H1 (cell line): ENCODE measurements around the gene TDP1. TPM values are rescaled to one million over a fixed set of nuclear protein-coding genes. Genes with fewer than 3 reads are reported as not detected.

ENCODE experiments used
- CTCF ChIA-PET: fragments of 300-600 bp; sonication (Branson Sonifier 250); formaldehyde crosslinking; loops from one replicate; lab custom pipeline; 2021; ENCODE audit not compliant: partially characterized antibody; lab: Charles Lee
- POLR2A ChIA-PET: fragments of 300-600 bp; sonication (Branson Sonifier 250); formaldehyde crosslinking; loops from one replicate; lab custom pipeline; 2021; ENCODE audit warnings: inconsistent platforms; ENCODE audit not compliant: partially characterized antibody; lab: Charles Lee
- DNase-seq, 2 experiments: peaks; one replicate each; pipeline versions ENCODE4 v3.0.0 to v3.0.0-alpha.2; 2010 to 2022; ENCODE audit warnings: low spot score in 2 of 2, low read depth in 1 of 2, mixed read lengths in 1 of 2
- FAIRE-seq: peaks from 2 replicates; lab custom pipeline; 2011; peaks lifted over from hg19 to GRCh38; lab: Jason Lieb, UNC
- H2AFZ ChIP-seq: 2 replicates; pipeline ENCODE4 v1.8.1; 2012; ENCODE audit warnings: low read length, inconsistent platforms
- H2AK5ac ChIP-seq: 2 replicates; pipeline ENCODE4 v1.6.1; 2013; ENCODE audit warnings: low read depth, low read length
- H2BK120ac ChIP-seq: replicated peaks from 2 replicates; pipeline ENCODE3; 2013; ENCODE audit warnings: low read depth, low read length, inconsistent platforms
- H2BK12ac ChIP-seq: 2 replicates; pipeline ENCODE4 v1.6.1; 2013; ENCODE audit warnings: low read depth, low read length
- H2BK15ac ChIP-seq: 2 replicates; pipeline ENCODE4 v1.6.1; 2013; ENCODE audit warnings: low read length
- H2BK20ac ChIP-seq: 2 replicates; pipeline ENCODE4 v1.6.1; 2013; ENCODE audit warnings: low read length
- H2BK5ac ChIP-seq: 2 replicates; pipeline ENCODE4 v1.6.1; 2013; ENCODE audit warnings: low read depth, low read length
- H3K14ac ChIP-seq: 2 replicates; pipeline ENCODE4 v1.6.1; 2013; ENCODE audit warnings: inconsistent platforms; ENCODE audit not compliant: insufficient read length
- H3K18ac ChIP-seq: 2 replicates; pipeline ENCODE4 v1.6.1; 2013; ENCODE audit warnings: low read length; ENCODE audit errors: extremely low read depth
- H3K23ac ChIP-seq: 2 replicates; pipeline ENCODE4 v1.6.1; 2013; ENCODE audit warnings: inconsistent platforms; ENCODE audit not compliant: insufficient read length
- H3K23me2 ChIP-seq: 2 replicates; pipeline ENCODE4 v1.6.1; 2013; ENCODE audit warnings: low read depth, low read length
- H3K27ac ChIP-seq: 2 replicates; pipeline ENCODE4 v1.6.1; 2011; ENCODE audit warnings: low read depth, low read length, inconsistent platforms
- H3K27me3 ChIP-seq, 4 experiments: replicated peaks in 1 of 4; 1 replicate in 1 of 4; 2 replicates in 3 of 4; pipeline versions ENCODE4 v1.6.1 to v1.8.1; 2011 to 2013; ENCODE audit warnings: low read length in 3 of 4, mild to moderate bottlenecking in 3 of 4, inconsistent platforms in 2 of 4, mixed read lengths in 2 of 4, moderate library complexity in 1 of 4; ENCODE audit not compliant: control insufficient read depth in 3 of 4, insufficient read depth in 3 of 4; ENCODE audit errors: extremely low read depth in 1 of 4
- H3K36me3 ChIP-seq, 4 experiments: 2 replicates each; pipeline versions ENCODE4 v1.6.1 to v1.8.1; 2011 to 2013; ENCODE audit warnings: mild to moderate bottlenecking in 4 of 4, low read length in 3 of 4, moderate library complexity in 2 of 4, control low read depth in 1 of 4, inconsistent platforms in 1 of 4; ENCODE audit not compliant: insufficient read depth in 4 of 4, control insufficient read depth in 2 of 4
- H3K4ac ChIP-seq: replicated peaks from 2 replicates; pipeline ENCODE3; 2013; ENCODE audit warnings: low read length, low read depth, mixed read lengths, inconsistent platforms; ENCODE audit not compliant: insufficient read length
- H3K4me1 ChIP-seq, 4 experiments: replicated peaks in 1 of 4; 1 replicate in 1 of 4; 2 replicates in 3 of 4; pipeline versions ENCODE4 v1.6.1 to v1.8.1; 2011 to 2013; ENCODE audit warnings: low read length in 3 of 4, inconsistent platforms in 2 of 4, mixed read lengths in 1 of 4; ENCODE audit not compliant: insufficient read depth in 4 of 4, control insufficient read depth in 3 of 4
- H3K4me2 ChIP-seq, 2 experiments: 2 replicates each; pipeline versions ENCODE4 v1.6.1 to v1.8.1; 2011 to 2013; ENCODE audit warnings: low read depth in 2 of 2, low read length in 2 of 2, control low read depth in 1 of 2, inconsistent platforms in 1 of 2, mild to moderate bottlenecking in 1 of 2; ENCODE audit not compliant: insufficient read depth in 1 of 2
- H3K4me3 ChIP-seq, 4 experiments: fragments of 200-600, 300-600 bp in 1 of 4; sonication (generic), shearing (Covaris generic), sonication (Bioruptor Twin) in 1 of 4; 2 replicates each; pipeline versions ENCODE4 v1.5.1 to v1.8.1; 2011 to 2016; ENCODE audit warnings: low read length in 4 of 4, low read depth in 3 of 4, control low read depth in 2 of 4, inconsistent platforms in 2 of 4, mild to moderate bottlenecking in 2 of 4, mixed read lengths in 1 of 4, moderate library complexity in 1 of 4; ENCODE audit not compliant: insufficient read depth in 2 of 4; ENCODE audit errors: extremely low read depth in 1 of 4
- H3K56ac ChIP-seq: replicated peaks from 2 replicates; pipeline ENCODE3; 2013; ENCODE audit warnings: low read depth, mild to moderate bottlenecking, mixed read lengths, low read length, inconsistent platforms; ENCODE audit not compliant: insufficient read length
- H3K79me1 ChIP-seq: 2 replicates; pipeline ENCODE4 v1.6.1; 2013; ENCODE audit warnings: low read depth, low read length, control low read depth
- H3K79me2 ChIP-seq, 2 experiments: 2 replicates each; pipeline versions ENCODE4 v1.6.1 to v1.8.1; 2012 to 2013; ENCODE audit warnings: low read length in 2 of 2, mild to moderate bottlenecking in 2 of 2, inconsistent platforms in 1 of 2; ENCODE audit not compliant: insufficient read depth in 2 of 2, control insufficient read depth in 1 of 2
- H3K9ac ChIP-seq, 4 experiments: replicated peaks in 1 of 4; 1 replicate in 1 of 4; 2 replicates in 3 of 4; pipeline versions ENCODE4 v1.6.1 to v1.8.1; 2011 to 2013; ENCODE audit warnings: low read depth in 3 of 4, low read length in 3 of 4, control low read depth in 2 of 4, mild to moderate bottlenecking in 2 of 4, moderate library complexity in 2 of 4, inconsistent platforms in 1 of 4; ENCODE audit errors: extremely low read depth in 1 of 4
- H3K9me3 ChIP-seq, 2 experiments: 2 replicates each; pipeline versions ENCODE4 v1.6.1 to v1.8.1; 2012 to 2013; ENCODE audit warnings: mild to moderate bottlenecking in 2 of 2, moderate library complexity in 2 of 2, control low read depth in 1 of 2, inconsistent platforms in 1 of 2, low read depth in 1 of 2, low read length in 1 of 2, mixed read lengths in 1 of 2; ENCODE audit not compliant: insufficient read depth in 2 of 2
- H4K20me1 ChIP-seq, 2 experiments: replicated peaks in 1 of 2; 2 replicates each; pipeline versions ENCODE3 to v1.8.1; 2011 to 2013; ENCODE audit warnings: inconsistent platforms in 2 of 2, low read length in 2 of 2, mild to moderate bottlenecking in 1 of 2; ENCODE audit not compliant: insufficient read depth in 2 of 2, control insufficient read depth in 1 of 2
- H4K5ac ChIP-seq: 2 replicates; pipeline ENCODE4 v1.6.1; 2013; ENCODE audit warnings: low read length, low read depth, mixed read lengths, inconsistent platforms; ENCODE audit not compliant: insufficient read length
- H4K8ac ChIP-seq: 2 replicates; pipeline ENCODE4 v1.8.0; 2013; ENCODE audit warnings: mild to moderate bottlenecking, moderate library complexity, low read length, inconsistent platforms; ENCODE audit not compliant: insufficient read depth; ENCODE audit errors: extremely low read depth
- H4K91ac ChIP-seq: replicated peaks from 2 replicates; pipeline ENCODE3; 2013; ENCODE audit warnings: low read length, mixed read lengths, inconsistent platforms; ENCODE audit not compliant: insufficient read length
- EZH2 ChIP-seq: fragments of 200-600 bp; sonication (generic); IDR thresholded peaks from 2 replicates; pipeline ENCODE4 v1.7.1; 2012; ENCODE audit warnings: low read depth, mild to moderate bottlenecking, moderate library complexity, low read length, inconsistent platforms; ENCODE audit not compliant: severe bottlenecking
- GABPA ChIP-seq: IDR thresholded peaks from 2 replicates; pipeline ENCODE4 v1.6.1; 2011; ENCODE audit warnings: mild to moderate bottlenecking, low read length, moderate library complexity, borderline replicate concordance; ENCODE audit not compliant: insufficient read depth
- HDAC6 ChIP-seq: IDR thresholded peaks from one replicate; pipeline ENCODE4 v1.7.1; 2012; ENCODE audit warnings: low read depth, mild to moderate bottlenecking, inconsistent platforms, low read length, moderate library complexity
- KDM4A ChIP-seq: IDR thresholded peaks from one replicate; pipeline ENCODE4 v1.7.1; 2012; ENCODE audit warnings: low read depth, mild to moderate bottlenecking, moderate library complexity, low read length, inconsistent platforms; ENCODE audit not compliant: severe bottlenecking
- MAFK ChIP-seq: IDR thresholded peaks from 2 replicates; pipeline ENCODE4 v1.6.1; 2012; ENCODE audit warnings: low read depth, mild to moderate bottlenecking, improper control_type of control experiment, low read length
- RBBP5 ChIP-seq: IDR thresholded peaks from 2 replicates; pipeline ENCODE4 v1.7.1; 2012; ENCODE audit warnings: low read depth, mild to moderate bottlenecking, inconsistent platforms, low read length, moderate library complexity, borderline replicate concordance
- RNF2 ChIP-seq: fragments of 200-900, 300-1000 bp; sonication (generic); IDR thresholded peaks from 2 replicates; pipeline ENCODE4 v1.7.1; 2016; ENCODE audit warnings: borderline replicate concordance, low read depth, mild to moderate bottlenecking, antibody characterized with exemption, low read length; ENCODE audit not compliant: poor library complexity, severe bottlenecking; ENCODE audit errors: missing control alignments
- SP1 ChIP-seq: IDR thresholded peaks from 2 replicates; pipeline ENCODE4 v1.6.1; 2011; ENCODE audit warnings: low read depth, low read length
- SP2 ChIP-seq: IDR thresholded peaks from 2 replicates; pipeline ENCODE4 v1.6.1; 2012; ENCODE audit warnings: mild to moderate bottlenecking, low read length, inconsistent platforms
- SRF ChIP-seq: IDR thresholded peaks from 2 replicates; pipeline ENCODE4 v1.6.1; 2011; ENCODE audit warnings: mild to moderate bottlenecking, low read depth, low read length, moderate library complexity
- SUZ12 ChIP-seq: fragments of 200-600 bp; sonication (generic); IDR thresholded peaks from 2 replicates; pipeline ENCODE4 v1.6.1; 2012; ENCODE audit warnings: mild to moderate bottlenecking, inconsistent platforms, low read length, moderate library complexity, mixed read lengths
- TAF1 ChIP-seq: IDR thresholded peaks from 2 replicates; pipeline ENCODE4 v1.6.1; 2011; ENCODE audit warnings: mild to moderate bottlenecking, low read depth, low read length
- TAF7 ChIP-seq: optimal IDR thresholded peaks from 2 replicates; pipeline ENCODE3; 2011; ENCODE audit warnings: low read depth, mild to moderate bottlenecking, inconsistent platforms, low read length, moderate library complexity, borderline replicate concordance
- WGBS, 2 experiments: shearing (Covaris generic) in 1 of 2; methylation state at CpG; one replicate each; pipeline versions ENCODE4 v1.1.6 to v1.1.7; 2013 to 2015; ENCODE audit warnings: low lambda C conversion rate in 2 of 2, mixed read lengths in 2 of 2, inconsistent platforms in 1 of 2, low coverage in 1 of 2, missing lambda C conversion rate in 1 of 2; ENCODE audit not compliant: insufficient replicate concordance in 2 of 2, insufficient coverage in 1 of 2, insufficient read length in 1 of 2; ENCODE audit errors: extremely low coverage in 1 of 2, missing lambda C conversion rate in 1 of 2; 5-methylcytosine and 5-hydroxymethylcytosine counted together
- polyA plus RNA-seq, 7 experiments: library from polyadenylated mRNA; depleted of rRNA in 3 of 7; stranded (reverse) in 5 of 7; unstranded in 2 of 7; fragments of >200 nt in 5 of 7; fragments of 200-250 nt in 2 of 7; gene quantifications; 1 replicate in 5 of 7; 2 replicates in 1 of 7; 4 replicates in 1 of 7; pipeline versions ENCODE4 v1.2.1 to v1.2.3, GENCODE V29; 2011 to 2013; ENCODE audit warnings: missing spikeins in 2 of 7, mixed read lengths in 2 of 7
- total RNA-seq: library from RNA; stranded (reverse); fragmentation: NEBNext Ultra II Directional; extraction: Animal tissue kit (Norgen Biotek cat#: 25700); gene quantifications from 2 replicates; pipeline ENCODE4 v1.2.1, GENCODE V29; 2021

Gene TDP1
- total and polyA plus RNA-seq, 2 of the 8 experiments (the other 6 are each of a cell fraction or from before 2014, with no cell fraction given): 32.2 to 69.9 TPM

DNA sequence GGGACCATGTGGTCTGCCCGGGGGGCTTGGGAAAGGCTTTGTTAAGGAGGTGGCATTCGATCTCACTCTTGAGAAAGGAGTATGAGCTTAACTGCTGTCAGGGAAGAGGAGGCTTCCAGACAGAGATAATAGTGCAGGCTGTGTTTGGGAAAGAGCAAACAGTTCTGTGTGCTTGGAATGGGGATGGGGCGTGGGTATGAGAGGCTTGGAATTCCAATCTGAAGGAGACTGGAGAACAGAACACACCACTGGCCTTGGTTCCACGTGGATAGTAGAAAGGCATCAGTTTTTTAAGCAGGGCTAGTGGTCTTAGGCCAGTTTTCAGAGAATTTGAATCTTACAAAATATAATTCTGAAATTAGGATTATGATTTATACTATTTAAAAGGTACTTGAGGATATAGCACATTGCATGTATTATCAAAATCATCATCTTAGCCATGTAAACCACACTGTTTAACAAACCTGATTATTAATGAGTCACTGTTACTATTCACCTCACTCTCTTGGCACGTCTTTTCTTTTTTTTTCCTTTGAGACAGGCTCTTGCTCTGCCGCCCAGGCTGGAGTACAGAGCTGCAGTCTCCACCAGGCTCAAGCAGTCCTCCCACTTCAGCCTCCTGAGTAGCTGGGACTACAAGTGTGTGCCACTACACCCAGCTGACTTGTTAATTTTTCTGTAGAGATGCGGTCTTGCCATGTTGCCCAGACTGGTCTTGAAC, 67.6 kb downstream of the TDP1 start:
- Histone ChIP-seq H2AK5ac (no peak overlapping the region), H3K79me1 (no peaks in the 10 kb centered on the region), H3K14ac (no peak overlapping the region), H4K91ac (no peak overlapping the region), H3K23ac (no peak overlapping the region), H2BK15ac (no peak overlapping the region), H3K56ac (no peak overlapping the region), H2BK5ac (no peak overlapping the region), H4K5ac (no peak overlapping the region), H2BK20ac (no peak overlapping the region), H3K27me3 (no peaks in the 10 kb centered on the region), H3K4me2 (no peak overlapping the region), H3K79me2 (no peaks in the 10 kb centered on the region), H2AFZ (no peak overlapping the region), H3K4ac (no peak overlapping the region), H3K4me3 (no peak overlapping the region), H3K4me1 (no peaks in the 10 kb centered on the region), H3K23me2 (no peaks in the 10 kb centered on the region; the same call in 1 of the 2 replicates), H3K27ac (no peak overlapping the region), H3K18ac (no peak overlapping the region), H2BK12ac (no peak overlapping the region), H3K9ac (no peak overlapping the region), H2BK120ac (no peak overlapping the region), H3K9me3 (no peaks in the 10 kb centered on the region), H3K36me3 (peaks cover 0 to 34% (median 16%) of the 10 kb centered on the region in 4 experiments; a peak in 5 of 8 replicates), H4K8ac (no peak overlapping the region), H4K20me1 (no peaks in the 10 kb centered on the region)
- ChIA-PET POLR2A (no interaction called here), CTCF (interaction anchor here (0.6 kb wide), 1 partner anchor 50 kb away, joined by 3 read pairs; no protein-coding TSS in a partner anchor)
- WGBS, 2 experiments: 85% methylated on average over 7 of the region's 7 CpGs; no CpG with 5 or more reads in 1 of the 2 experiments
- DNase-seq (no peak), FAIRE-seq (no peak)
- no peak for TF ChIP-seq KDM4A
- no peak for TF ChIP-seq SP2
- no peak for TF ChIP-seq MAFK
- no peak for TF ChIP-seq SP1
- TF ChIP-seq SRF: no peak
- TF ChIP-seq EZH2: no peak
- no peak for TF ChIP-seq RBBP5
- TF ChIP-seq TAF1: no peak
- TF ChIP-seq RNF2: no peak
- no peak for TF ChIP-seq HDAC6
- TF ChIP-seq GABPA: no peak
- TF ChIP-seq SUZ12: no peak
- TF ChIP-seq TAF7: no peak
